HEK293 (cell line): ENCODE measurements around the gene PCLO.

Experiments
- TSHZ1 ChIP-seq: fragments of 450-650 bp; formaldehyde crosslinking; IDR thresholded peaks from 2 replicates; pipeline ENCODE4 v1.5.1; 2016; ENCODE audit warnings: missing biosample characterization, missing genetic modification characterization, borderline replicate concordance
- ZNF426 ChIP-seq: fragments of 450-650 bp; formaldehyde crosslinking; IDR thresholded peaks from 2 replicates; pipeline ENCODE4 v1.5.1; 2017; ENCODE audit warnings: missing biosample characterization, missing genetic modification characterization, mild to moderate bottlenecking, inconsistent platforms, moderate library complexity

DNA sequence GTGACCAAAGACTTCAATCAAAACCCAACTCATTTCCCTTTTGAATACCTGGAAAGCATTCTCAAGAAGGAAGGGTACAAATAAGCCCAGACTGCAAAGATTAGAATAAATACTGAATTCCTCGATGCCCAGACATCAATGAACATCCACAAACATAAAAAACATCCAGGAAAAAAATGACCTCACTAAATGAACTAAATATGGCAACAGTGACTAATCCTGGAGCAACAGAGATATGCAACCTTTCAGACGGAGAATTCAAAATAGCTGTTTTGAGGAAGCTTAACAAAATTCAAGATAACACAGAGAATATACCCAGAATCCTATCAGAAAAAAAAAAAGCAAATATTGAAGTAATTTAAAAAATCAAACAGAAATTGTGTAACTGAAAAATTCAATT lies 43.2 kb downstream of the PCLO start:
- TF ChIP-seq ZNF426 (tag by site-specific recombination) (no peak), TSHZ1 (no peak)
